GM12878 (cell line): ENCODE data around the gene APBB3.

ENCODE experiments used
- CTCF ChIP-seq, 3 experiments: IDR thresholded peaks in 2 of 3; conservative IDR thresholded peaks in 1 of 3; 2 replicates each; pipeline ENCODE4 v1.5.1; 2011; ENCODE audit warnings: low read depth in 3 of 3, low read length in 3 of 3, mild to moderate bottlenecking in 3 of 3, control low read depth in 2 of 3, moderate library complexity in 2 of 3, inconsistent platforms in 1 of 3, mixed read lengths in 1 of 3; ENCODE audit not compliant: control insufficient read depth in 2 of 3, insufficient read depth in 1 of 3; ENCODE audit errors: extremely low read depth in 1 of 3
- FOXM1 ChIP-seq: IDR thresholded peaks from 2 replicates; pipeline ENCODE4 v1.6.1; 2012; ENCODE audit warnings: low read depth, mild to moderate bottlenecking, inconsistent platforms, low read length, moderate library complexity
- IKZF2 ChIP-seq, 2 experiments: fragments of 450-650 bp; IDR thresholded peaks; 2 replicates each; pipeline ENCODE4 v1.6.1; 2017; ENCODE audit warnings: mild to moderate bottlenecking in 2 of 2, moderate library complexity in 2 of 2
- IRF4 ChIP-seq: IDR thresholded peaks from 2 replicates; pipeline ENCODE4 v1.6.1; 2011; ENCODE audit warnings: low read depth, low read length
- MYC ChIP-seq: IDR thresholded peaks from 2 replicates; pipeline ENCODE4 v1.6.1; 2011; ENCODE audit warnings: mild to moderate bottlenecking, low read length, moderate library complexity, inconsistent platforms; ENCODE audit not compliant: insufficient read depth, insufficient replicate concordance, insufficient read length, severe bottlenecking
- POLR2A ChIP-seq: IDR thresholded peaks from 2 replicates; pipeline ENCODE4 v1.6.1; 2011; ENCODE audit warnings: low read depth, mild to moderate bottlenecking, low read length
- RAD51 ChIP-seq: fragments of 450-650 bp; IDR thresholded peaks from 2 replicates; pipeline ENCODE4 v1.6.1; 2016; ENCODE audit warnings: moderate library complexity, mild to moderate bottlenecking, inconsistent platforms
- SREBF1 ChIP-seq: IDR thresholded peaks from 2 replicates; pipeline ENCODE4 v1.6.1; 2012; ENCODE audit warnings: mild to moderate bottlenecking, low read length
- TCF7 ChIP-seq: IDR thresholded peaks from 2 replicates; pipeline ENCODE4 v1.6.1; 2014; ENCODE audit warnings: antibody characterized with exemption, borderline replicate concordance
- TF ChIP-seq, protein P1 (sequence below): IDR thresholded peaks from 2 replicates; pipeline ENCODE4 v1.6.1; 2011; ENCODE audit warnings: low read depth, mild to moderate bottlenecking, low read length, moderate library complexity, borderline replicate concordance; ENCODE audit errors: extremely low read depth
- TF ChIP-seq, protein P2 (sequence below): fragments of 450-650 bp; IDR thresholded peaks from 2 replicates; pipeline ENCODE4 v1.6.1; 2018; ENCODE audit warnings: mild to moderate bottlenecking, low read depth, moderate library complexity; ENCODE audit not compliant: partially characterized antibody

GRCh38 chr5:140570058-140570457 is 5.7 kb upstream of the APBB3 start:
- TF ChIP-seq POLR2A (no peak), CTCF (IDR thresholded peaks at IDR 0.05 in 2 of 3, conservative IDR thresholded peaks at IDR 0.05 in 1 of 3; ENCODE audit: control insufficient read depth in 2 of 3, extremely low read depth in 1 of 3, insufficient read depth in 1 of 3, low read depth in 3 of 3, low read length in 3 of 3) (no peak), SREBF1 (no peak), MYC (no peak), FOXM1 (no peak), IRF4 (no peak), RAD51 (no peak), TCF7 (no peak), IKZF2 (IDR thresholded peaks at IDR 0.05) (no peak)
- TF ChIP-seq, protein P1, sequence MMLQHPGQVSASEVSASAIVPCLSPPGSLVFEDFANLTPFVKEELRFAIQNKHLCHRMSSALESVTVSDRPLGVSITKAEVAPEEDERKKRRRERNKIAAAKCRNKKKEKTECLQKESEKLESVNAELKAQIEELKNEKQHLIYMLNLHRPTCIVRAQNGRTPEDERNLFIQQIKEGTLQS: no peak
- TF ChIP-seq, protein P2, sequence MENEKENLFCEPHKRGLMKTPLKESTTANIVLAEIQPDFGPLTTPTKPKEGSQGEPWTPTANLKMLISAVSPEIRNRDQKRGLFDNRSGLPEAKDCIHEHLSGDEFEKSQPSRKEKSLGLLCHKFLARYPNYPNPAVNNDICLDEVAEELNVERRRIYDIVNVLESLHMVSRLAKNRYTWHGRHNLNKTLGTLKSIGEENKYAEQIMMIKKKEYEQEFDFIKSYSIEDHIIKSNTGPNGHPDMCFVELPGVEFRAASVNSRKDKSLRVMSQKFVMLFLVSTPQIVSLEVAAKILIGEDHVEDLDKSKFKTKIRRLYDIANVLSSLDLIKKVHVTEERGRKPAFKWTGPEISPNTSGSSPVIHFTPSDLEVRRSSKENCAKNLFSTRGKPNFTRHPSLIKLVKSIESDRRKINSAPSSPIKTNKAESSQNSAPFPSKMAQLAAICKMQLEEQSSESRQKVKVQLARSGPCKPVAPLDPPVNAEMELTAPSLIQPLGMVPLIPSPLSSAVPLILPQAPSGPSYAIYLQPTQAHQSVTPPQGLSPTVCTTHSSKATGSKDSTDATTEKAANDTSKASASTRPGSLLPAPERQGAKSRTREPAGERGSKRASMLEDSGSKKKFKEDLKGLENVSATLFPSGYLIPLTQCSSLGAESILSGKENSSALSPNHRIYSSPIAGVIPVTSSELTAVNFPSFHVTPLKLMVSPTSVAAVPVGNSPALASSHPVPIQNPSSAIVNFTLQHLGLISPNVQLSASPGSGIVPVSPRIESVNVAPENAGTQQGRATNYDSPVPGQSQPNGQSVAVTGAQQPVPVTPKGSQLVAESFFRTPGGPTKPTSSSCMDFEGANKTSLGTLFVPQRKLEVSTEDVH: no peak
